ENCODE data around the gene CHAF1A. TPM values are rescaled to one million over a fixed set of nuclear protein-coding genes. Genes with fewer than 3 reads are reported as not detected.
A peak's percentile ranks its signal among the peaks of the same experiment; 100 is the strongest.

CHAF1A gene
- total and polyA plus RNA-seq, 10 donors = 3.8 to 17.9 (median 10.0) TPM

DNA sequence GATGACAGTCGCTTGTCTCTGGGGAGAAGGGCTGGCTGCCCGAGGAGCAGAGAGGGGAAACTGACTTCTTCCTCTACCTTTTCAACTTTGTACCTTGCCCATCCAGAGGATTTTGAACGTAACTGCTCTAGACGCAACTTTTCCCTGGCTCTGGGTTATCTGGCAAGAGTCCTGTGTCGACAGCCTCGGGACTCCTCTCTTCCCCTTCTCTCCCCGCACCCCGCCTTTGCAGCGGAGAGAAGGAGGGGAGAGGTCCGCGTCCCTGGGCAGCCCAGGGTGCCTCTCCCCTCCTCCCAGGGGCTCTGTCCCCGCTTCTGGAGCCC is 2.7 kb upstream of the CHAF1A start:
- intact Hi-C loops (cut with DNase I; ENCODE audit: low total_unique reads) = no loop called here
- Histone ChIP-seq H3K36me3 (peaks cover 0 to 38% (median 15%) of the 10 kb centered on the region in 6 donors), H3K27me3 (replicated peaks in 1 of 7) (no peaks in the 10 kb centered on the region), H3K9me3 (no peaks in the 10 kb centered on the region), H3K4me1 (peaks cover 26 to 88% (median 73%) of the 10 kb centered on the region in 6 donors), H3K27ac (peak overlapping the region; percentile 92 to 99 (median 96)), H3K4me3 (peak overlapping the region; percentile 73 to 99 (median 85))
- no peak for TF ChIP-seq POLR2AphosphoS5 (IDR thresholded peaks at IDR 0.05)
- DNase-seq = no peak
- 0% methylated on average over 9 to 12 of the region's 12 CpGs for WGBS, 5 donors

DNA sequence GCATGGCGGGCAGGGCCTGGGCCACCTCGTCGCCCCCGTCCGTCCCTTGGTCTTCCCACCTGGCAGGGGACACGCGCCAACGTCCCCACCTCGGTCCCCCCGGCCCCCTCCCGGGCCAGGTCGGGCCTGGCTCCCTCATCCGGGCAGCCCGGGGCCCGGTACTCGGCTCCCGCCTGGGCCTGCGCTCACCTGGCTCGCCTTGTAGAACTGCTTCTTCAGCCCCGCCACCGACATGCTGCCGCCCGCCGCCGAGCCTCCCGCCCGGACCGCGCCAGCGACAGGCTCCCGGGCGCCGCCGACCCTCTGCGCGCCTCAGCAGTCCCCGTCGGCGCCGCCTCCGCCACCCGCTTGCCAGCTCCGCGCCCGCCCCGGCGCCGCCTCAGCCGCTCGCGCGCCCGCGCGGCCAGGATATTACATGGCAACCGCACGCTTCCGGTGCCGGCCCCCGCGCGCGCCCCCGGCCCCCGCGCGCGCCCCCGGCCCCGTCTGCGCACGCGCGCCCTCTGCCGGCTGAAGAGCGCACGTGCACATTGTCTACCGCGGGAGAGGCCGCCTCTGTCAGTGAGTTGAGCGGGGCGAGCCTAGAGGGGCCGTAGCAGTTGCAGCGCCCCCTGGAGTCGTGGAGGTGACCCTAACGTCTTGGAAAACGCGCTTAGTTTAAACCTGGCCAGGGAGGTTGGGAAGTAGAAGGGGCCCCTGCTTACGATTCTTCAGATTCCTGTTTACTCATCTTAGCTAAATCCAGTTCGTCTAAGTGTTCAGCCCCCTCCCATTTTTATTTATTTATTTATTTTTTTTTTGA is 2.1 kb upstream of the CHAF1A start, which contains the start of gene SH3GL1:
Gene SH3GL1, minus strand, starts transcription at position 413 of the 802 bp plus-strand sequence. Its CDS starts 179 bp downstream, at position 234.
- no peaks in the 10 kb centered on the region for H3K27me3 ChIP-seq (replicated peaks in 1 of 7)
- H3K4me3 ChIP-seq = peak within 1 kb of the TSS; percentile 73 to 99 (median 90)
- intact Hi-C loops (cut with DNase I; ENCODE audit: low total_unique reads) = no loop called here
- H3K4me1 ChIP-seq = peaks cover 22 to 86% (median 67%) of the 10 kb centered on the region in 6 donors
- H3K27ac ChIP-seq = peak within 1 kb of the TSS; percentile 92 to 99 (median 96)
- peak in 2 of 3 donors; percentile 3 to 34 for TF ChIP-seq POLR2A (IDR thresholded peaks at IDR 0.05)
- TF ChIP-seq, protein P1, sequence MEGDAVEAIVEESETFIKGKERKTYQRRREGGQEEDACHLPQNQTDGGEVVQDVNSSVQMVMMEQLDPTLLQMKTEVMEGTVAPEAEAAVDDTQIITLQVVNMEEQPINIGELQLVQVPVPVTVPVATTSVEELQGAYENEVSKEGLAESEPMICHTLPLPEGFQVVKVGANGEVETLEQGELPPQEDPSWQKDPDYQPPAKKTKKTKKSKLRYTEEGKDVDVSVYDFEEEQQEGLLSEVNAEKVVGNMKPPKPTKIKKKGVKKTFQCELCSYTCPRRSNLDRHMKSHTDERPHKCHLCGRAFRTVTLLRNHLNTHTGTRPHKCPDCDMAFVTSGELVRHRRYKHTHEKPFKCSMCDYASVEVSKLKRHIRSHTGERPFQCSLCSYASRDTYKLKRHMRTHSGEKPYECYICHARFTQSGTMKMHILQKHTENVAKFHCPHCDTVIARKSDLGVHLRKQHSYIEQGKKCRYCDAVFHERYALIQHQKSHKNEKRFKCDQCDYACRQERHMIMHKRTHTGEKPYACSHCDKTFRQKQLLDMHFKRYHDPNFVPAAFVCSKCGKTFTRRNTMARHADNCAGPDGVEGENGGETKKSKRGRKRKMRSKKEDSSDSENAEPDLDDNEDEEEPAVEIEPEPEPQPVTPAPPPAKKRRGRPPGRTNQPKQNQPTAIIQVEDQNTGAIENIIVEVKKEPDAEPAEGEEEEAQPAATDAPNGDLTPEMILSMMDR (IDR thresholded peaks at IDR 0.05 in 8 of 11, conservative IDR thresholded peaks at IDR 0.05 in 3 of 11) = peak; percentile 92 to 99 (median 97)
- peak; percentile 77 to 85 (median 80) for TF ChIP-seq POLR2AphosphoS5 (IDR thresholded peaks at IDR 0.05)
- WGBS, 5 donors = 1% methylated on average over 31 to 90 of the region's 90 CpGs
- peaks cover 0 to 32% (median 9%) of the 10 kb centered on the region in 6 donors for H3K36me3 ChIP-seq
- peak; percentile 98 for DNase-seq
- no peaks in the 10 kb centered on the region for H3K9me3 ChIP-seq

DNA sequence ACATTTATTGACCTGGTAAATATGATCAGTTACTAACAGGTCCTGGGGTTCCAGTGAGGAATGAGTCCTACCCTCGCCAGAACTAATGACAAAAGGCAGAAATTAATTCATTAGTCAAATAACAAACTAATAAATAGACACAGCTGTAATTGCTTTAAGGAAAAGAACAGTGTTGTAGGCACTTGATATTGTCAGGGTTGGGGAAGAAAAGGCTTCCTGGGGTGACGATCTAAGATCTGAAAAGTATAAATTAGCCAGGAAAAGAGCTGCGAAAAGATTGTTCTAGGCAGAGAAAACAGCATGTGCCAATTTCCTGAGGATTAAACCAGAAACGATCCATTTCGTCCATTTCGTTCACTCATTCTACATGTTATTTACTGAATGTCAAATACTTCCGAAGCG is 670 bp upstream of the CHAF1A start:
- Histone ChIP-seq H3K27me3 (replicated peaks in 1 of 7) (no peaks in the 10 kb centered on the region), H3K9me3 (no peaks in the 10 kb centered on the region), H3K27ac (peak overlapping the region; percentile 64 to 99 (median 92)), H3K36me3 (peaks cover 0 to 22% (median 2%) of the 10 kb centered on the region in 6 donors), H3K4me1 (peaks cover 20 to 71% (median 56%) of the 10 kb centered on the region in 6 donors), H3K4me3 (peak overlapping the region in 6 of 8 donors; percentile 72 to 95 (median 90))
- no peak for DNase-seq
- intact Hi-C loops (cut with DNase I; ENCODE audit: low total_unique reads) = no loop called here
- 1 to 2% (median 1%) methylated on average over 8 of the region's 8 CpGs for WGBS, 5 donors
- TF ChIP-seq POLR2A (IDR thresholded peaks at IDR 0.05) (no peak), POLR2AphosphoS5 (IDR thresholded peaks at IDR 0.05) (no peak)
- TF ChIP-seq, protein P1 (IDR thresholded peaks at IDR 0.05 in 8 of 11, conservative IDR thresholded peaks at IDR 0.05 in 3 of 11) = no peak

DNA sequence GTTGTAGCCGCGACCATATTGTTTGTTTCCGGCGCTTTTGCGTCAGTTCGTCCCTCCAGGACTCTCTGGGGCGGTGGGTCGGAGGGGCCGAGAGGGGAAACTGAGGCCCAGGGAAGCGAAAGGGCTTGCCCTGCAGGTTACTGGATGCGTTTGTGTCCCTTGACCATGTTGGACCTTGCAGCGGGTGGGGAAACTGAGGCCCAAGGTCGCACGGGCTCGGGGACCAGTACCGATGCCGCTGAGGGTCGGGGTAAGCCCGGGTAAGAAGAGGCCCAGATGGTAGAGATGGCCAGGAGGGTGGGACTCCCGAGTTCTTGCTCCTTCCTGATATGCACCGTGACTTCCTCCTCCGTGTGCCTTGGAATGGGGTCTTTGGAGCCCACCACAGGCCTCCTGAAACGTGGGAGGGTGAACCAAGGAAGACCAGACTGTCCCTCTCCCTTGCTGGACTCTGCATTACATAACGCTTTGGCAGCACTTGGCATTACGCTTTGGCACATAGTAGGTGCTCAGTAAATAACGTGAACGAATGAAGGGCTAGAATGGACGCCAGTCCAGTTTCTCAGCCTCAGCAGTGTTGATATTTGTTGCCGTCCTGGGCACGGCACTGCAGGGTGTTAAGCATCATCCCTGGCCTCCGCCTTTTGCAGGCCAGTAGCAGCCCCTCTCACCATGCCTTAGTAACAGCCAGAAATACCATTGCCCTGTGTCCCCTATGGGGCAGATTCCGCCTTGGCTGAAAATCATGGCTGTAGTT is 743 bp downstream of the CHAF1A start:
- Histone ChIP-seq H3K36me3 (peaks cover 0 to 8% (median 0%) of the 10 kb centered on the region in 6 donors), H3K4me3 (peak overlapping the region; percentile 72 to 95 (median 84)), H3K9me3 (no peaks in the 10 kb centered on the region), H3K27me3 (replicated peaks in 1 of 7) (no peaks in the 10 kb centered on the region), H3K4me1 (peaks cover 14 to 57% (median 42%) of the 10 kb centered on the region in 6 donors), H3K27ac (peak overlapping the region in 7 of 8 donors; percentile 87 to 99 (median 93))
- intact Hi-C loops (cut with DNase I; ENCODE audit: low total_unique reads) = no loop called here
- DNase-seq = no peak
- WGBS, 5 donors = 7 to 20% (median 11%) methylated on average over 24 to 32 of the region's 32 CpGs
- TF ChIP-seq POLR2A (IDR thresholded peaks at IDR 0.05) = no peak
- TF ChIP-seq POLR2AphosphoS5 (IDR thresholded peaks at IDR 0.05) = no peak
- TF ChIP-seq, protein P1 (IDR thresholded peaks at IDR 0.05 in 8 of 11, conservative IDR thresholded peaks at IDR 0.05 in 3 of 11) = no peak
